K562 (cell line): ENCODE results near the gene PDE4A. TPM values are rescaled to one million over a fixed set of nuclear protein-coding genes. Genes with fewer than 3 reads are reported as not detected.
A peak's percentile ranks its signal among the peaks of the same experiment; 100 is the strongest.

Experiments
- AFF1 ChIP-seq, 2 experiments: fragments of 450-650 bp; IDR thresholded peaks; 2 replicates each; pipeline ENCODE4 v1.6.1; 2018; ENCODE audit warnings: mild to moderate bottlenecking in 2 of 2, low read depth in 1 of 2; ENCODE audit not compliant: partially characterized antibody in 2 of 2
- ARID1B ChIP-seq: fragments of 450-650 bp; IDR thresholded peaks from 2 replicates; pipeline ENCODE4 v1.6.1; 2016; ENCODE audit warnings: antibody characterized with exemption, mild to moderate bottlenecking, inconsistent platforms
- ATF4 ChIP-seq: fragments of 450-650 bp; formaldehyde crosslinking; IDR thresholded peaks from 2 replicates; pipeline ENCODE4 v1.4.0; 2022; ENCODE audit warnings: mild to moderate bottlenecking, moderate library complexity
- CAMTA2 ChIP-seq: fragments of 250-450 bp; sonication (Bioruptor Pico); conservative IDR thresholded peaks from 2 replicates; pipeline ENCODE4 v1.5.1; 2022
- CEBPB ChIP-seq: fragments of 450-650 bp; IDR thresholded peaks from 2 replicates; pipeline ENCODE4 v1.6.1; 2016; ENCODE audit warnings: missing genetic modification characterization, missing compliant biosample characterization
- CHCHD3 ChIP-seq: fragments of 250-450 bp; sonication (Bioruptor Pico); IDR thresholded peaks from 2 replicates; pipeline ENCODE4 v2.1.2; 2022; ENCODE audit warnings: mild to moderate bottlenecking
- DLX4 ChIP-seq: fragments of 250-450 bp; sonication (Bioruptor Pico); IDR thresholded peaks from 2 replicates; pipeline ENCODE4 v1.6.1; 2021; ENCODE audit warnings: mild to moderate bottlenecking
- GMEB1 ChIP-seq: fragments of 250-450 bp; sonication (Bioruptor Pico); IDR thresholded peaks from 2 replicates; pipeline ENCODE4 v1.4.0; 2020; ENCODE audit warnings: mild to moderate bottlenecking
- GTF2F1 ChIP-seq: IDR thresholded peaks from 2 replicates; pipeline ENCODE4 v1.6.1; 2011; ENCODE audit warnings: low read depth, low read length, improper control_type of control experiment
- HBP1 ChIP-seq: fragments of 450-650 bp; formaldehyde crosslinking; IDR thresholded peaks from 2 replicates; pipeline ENCODE4 v1.4.0; 2022; ENCODE audit warnings: missing genetic modification characterization
- HDGF ChIP-seq: fragments of 450-650 bp; IDR thresholded peaks from 2 replicates; pipeline ENCODE4 v1.6.1; 2016
- TRIM25 ChIP-seq: fragments of 450-650 bp; IDR thresholded peaks from 2 replicates; pipeline ENCODE4 v1.7.0; 2016; ENCODE audit warnings: borderline replicate concordance
- ZBTB34 ChIP-seq: fragments of 250-450 bp; sonication (Bioruptor Pico); IDR thresholded peaks from 2 replicates; pipeline ENCODE4 v1.8.0; 2021; ENCODE audit warnings: mild to moderate bottlenecking, moderate library complexity
- ZNF740 ChIP-seq, 3 experiments: fragments of 200-800 bp in 1 of 3; sonication (Bioruptor generic) in 1 of 3; sonication (generic) in 1 of 3; formaldehyde crosslinking in 1 of 3; IDR thresholded peaks; 2 replicates each; pipeline versions ENCODE4 v1.6.1 to v1.8.0; 2016 to 2022; ENCODE audit warnings: mild to moderate bottlenecking in 2 of 3, missing compliant biosample characterization in 2 of 3, missing genetic modification characterization in 2 of 3, missing genetic modification reagents in 1 of 3
- polyA plus RNA-seq, 8 experiments: library from polyadenylated mRNA; depleted of rRNA in 4 of 8; stranded (reverse) in 5 of 8; unstranded in 3 of 8; fragments of >200 nt; fragmentation: Nextera tagmentation in 2 of 8; fragmentation: Illumina TruSeq in 1 of 8; extraction: Ambion mirVana in 2 of 8; extraction: Trizol in 1 of 8; gene quantifications; 2 replicates each; pipeline versions ENCODE4 v1.2.1 to v1.2.3, GENCODE V29; 2011 to 2014; ENCODE audit warnings: inconsistent platforms in 1 of 8, missing spikeins in 1 of 8
- total RNA-seq, 7 experiments: library from RNA; depleted of rRNA in 6 of 7; stranded (reverse); fragments of >200 nt in 6 of 7; fragmentation: Illumina TruSeq in 2 of 7; extraction: Trizol in 2 of 7; gene quantifications; 2 replicates each; pipeline versions ENCODE4 v1.2.1 to v1.2.3, GENCODE V29; 2011 to 2021; ENCODE audit warnings: low replicate concordance in 1 of 7

The PDE4A gene
- total and polyA plus RNA-seq, 9 of the 15 experiments (the other 6 are each of a cell fraction or from before 2014, with no cell fraction given), result 0.66 to 26.9 (median 4.6) TPM

GRCh38 chr19:10379880-10380312 is 40.4 kb upstream of the PDE4A start (continued):
- TF ChIP-seq TRIM25 (no peak), CEBPB (tag) (no peak), ARID1B (no peak), ATF4 (CRISPR knock-in tag) (no peak), AFF1 (IDR thresholded peaks at IDR 0.05; ENCODE audit: low read depth in 1 of 2, partially characterized antibody in 2 of 2) (peak in 1 of 2 experiments; percentile 24), HBP1 (CRISPR knock-in tag) (no peak), GTF2F1 (no peak), HDGF (no peak), ZNF740 (CRISPR knock-in tag; IDR thresholded peaks at IDR 0.05) (0 out of 2 replicates have a peak, but pooled peaks have one; percentile 2), ZNF740 (tag; IDR thresholded peaks at IDR 0.05) (no peak), CHCHD3 (CRISPR knock-in tag) (no peak), ZBTB34 (CRISPR knock-in tag) (no peak), GMEB1 (no peak), CAMTA2 (CRISPR knock-in tag) (no peak), DLX4 (no peak)
